GM21390 (cell line): ENCODE data around the gene CBFA2T2.

Experiments used
- ATAC-seq: cut with Tn5 transposase; IDR thresholded peaks from one replicate; pipeline ENCODE4 v1.9.1; 2021; ENCODE audit not compliant: unreplicated experiment

CBFA2T2 gene

GRCh38 chr20:33664085-33664761 is 174.3 kb downstream of the CBFA2T2 start:
- no peak for ATAC-seq

- no peak for ATAC-seq
These were observed 174.9 kb downstream of the CBFA2T2 start for GRCh38 chr20:33664762-33665144.

GRCh38 chr20:33666293-33667244 is 176.7 kb downstream of the CBFA2T2 start, which contains the start of gene ACTL10:
TSS of gene ACTL10 (plus strand) at chr20:33666943. CDS start at chr20:33667498, 555 bp downstream.
- ATAC-seq, result peak; percentile 56

- ATAC-seq, result peak; percentile 14
These were observed 177.4 kb downstream of the CBFA2T2 start for GRCh38 chr20:33667245-33667675.

- ATAC-seq, result no peak
These were observed 178.0 kb downstream of the CBFA2T2 start for GRCh38 chr20:33667676-33668465.

- ATAC-seq, result no peak
These were observed 178.7 kb downstream of the CBFA2T2 start for GRCh38 chr20:33668466-33669155.

- no peak for ATAC-seq
These were observed 179.3 kb downstream of the CBFA2T2 start for GRCh38 chr20:33669224-33669623.

- ATAC-seq, result no peak
These were observed 180.2 kb downstream of the CBFA2T2 start for GRCh38 chr20:33669873-33670640.

GRCh38 chr20:33670715-33671499 is 181.0 kb downstream of the CBFA2T2 start:
- no peak for ATAC-seq

GRCh38 chr20:33671573-33672288 is 181.8 kb downstream of the CBFA2T2 start:
- no peak for ATAC-seq

- ATAC-seq, result no peak
These were observed 182.7 kb downstream of the CBFA2T2 start for GRCh38 chr20:33672426-33673113.

- no peak for ATAC-seq
These were observed 183.2 kb downstream of the CBFA2T2 start for GRCh38 chr20:33673114-33673409.

GRCh38 chr20:33673410-33674293 is 183.8 kb downstream of the CBFA2T2 start:
- ATAC-seq, result peak; percentile 42

- peak; percentile 79 for ATAC-seq
These were observed 184.6 kb downstream of the CBFA2T2 start, which contains the start of gene NECAB3 for GRCh38 chr20:33674294-33675135. TSS of gene NECAB3 (minus strand) at chr20:33674428. CDS start at chr20:33674352, 76 bp downstream.

- ATAC-seq, result no peak
These were observed 185.5 kb downstream of the CBFA2T2 start for GRCh38 chr20:33675136-33675959.
